DOHH2 (cell line): ENCODE measurements around the gene TMEM156.

Source experiments
- EZH2phosphoT487 ChIP-seq: fragments of 200-600 bp; sonication (generic); IDR thresholded peaks from 2 replicates; pipeline ENCODE4 v1.6.1; 2017; ENCODE audit warnings: borderline replicate concordance, mild to moderate bottlenecking, antibody characterized with exemption, low read length, moderate library complexity, mixed read lengths
- TF ChIP-seq, protein P1 (sequence below): fragments of 200-600 bp; sonication (generic); IDR thresholded peaks from one replicate; pipeline ENCODE4 v1.5.1; 2014; ENCODE audit warnings: antibody characterized with exemption, mild to moderate bottlenecking, low read depth, low read length; ENCODE audit not compliant: poor library complexity, severe bottlenecking

DNA sequence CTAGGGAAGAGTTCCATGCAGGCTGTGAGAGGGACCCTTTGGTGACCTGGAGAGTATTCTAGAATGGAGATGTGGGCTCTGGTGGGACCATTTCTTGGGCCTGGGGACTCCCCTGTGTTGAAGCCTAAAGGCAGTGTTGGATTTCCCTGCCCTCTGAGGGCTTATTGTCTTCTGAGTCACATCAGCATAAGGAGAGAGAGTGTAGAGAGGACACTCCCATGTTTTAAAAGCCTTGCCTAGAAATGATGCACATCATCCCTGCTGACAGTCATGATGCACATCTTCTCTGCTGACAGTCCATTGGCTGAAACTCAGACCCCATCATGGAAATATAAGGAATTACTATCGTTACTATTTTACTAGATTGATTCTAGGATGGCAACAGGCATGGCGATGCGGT, 112.7 kb downstream of the TMEM156 start:
- TF ChIP-seq, protein P1, sequence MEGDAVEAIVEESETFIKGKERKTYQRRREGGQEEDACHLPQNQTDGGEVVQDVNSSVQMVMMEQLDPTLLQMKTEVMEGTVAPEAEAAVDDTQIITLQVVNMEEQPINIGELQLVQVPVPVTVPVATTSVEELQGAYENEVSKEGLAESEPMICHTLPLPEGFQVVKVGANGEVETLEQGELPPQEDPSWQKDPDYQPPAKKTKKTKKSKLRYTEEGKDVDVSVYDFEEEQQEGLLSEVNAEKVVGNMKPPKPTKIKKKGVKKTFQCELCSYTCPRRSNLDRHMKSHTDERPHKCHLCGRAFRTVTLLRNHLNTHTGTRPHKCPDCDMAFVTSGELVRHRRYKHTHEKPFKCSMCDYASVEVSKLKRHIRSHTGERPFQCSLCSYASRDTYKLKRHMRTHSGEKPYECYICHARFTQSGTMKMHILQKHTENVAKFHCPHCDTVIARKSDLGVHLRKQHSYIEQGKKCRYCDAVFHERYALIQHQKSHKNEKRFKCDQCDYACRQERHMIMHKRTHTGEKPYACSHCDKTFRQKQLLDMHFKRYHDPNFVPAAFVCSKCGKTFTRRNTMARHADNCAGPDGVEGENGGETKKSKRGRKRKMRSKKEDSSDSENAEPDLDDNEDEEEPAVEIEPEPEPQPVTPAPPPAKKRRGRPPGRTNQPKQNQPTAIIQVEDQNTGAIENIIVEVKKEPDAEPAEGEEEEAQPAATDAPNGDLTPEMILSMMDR: no peak
- TF ChIP-seq EZH2phosphoT487: no peak
